Mesothelial cell of epicardium (in vitro differentiated cells): ENCODE data around the gene MFN2. TPM values are rescaled to one million over a fixed set of nuclear protein-coding genes. Genes with fewer than 3 reads are reported as not detected.

Source experiments
- DNase-seq, 2 experiments: peaks; one replicate each; pipeline ENCODE4 v3.0.0; 2021; ENCODE audit warnings: low spot score in 2 of 2; ENCODE audit not compliant: unreplicated experiment in 2 of 2
- H3K27ac Mint-ChIP-seq: 2 replicates; pipeline ENCODE4 v1.8.0; 2021; ENCODE audit warnings: mixed read lengths
- H3K27me3 Mint-ChIP-seq: 2 replicates; pipeline ENCODE4 v1.8.0; 2021; ENCODE audit warnings: low read depth, mixed read lengths
- H3K36me3 Mint-ChIP-seq: 2 replicates; pipeline ENCODE4 v1.8.0; 2021; ENCODE audit warnings: mixed read lengths
- H3K4me1 Mint-ChIP-seq: 2 replicates; pipeline ENCODE4 v1.8.0; 2021; ENCODE audit warnings: mixed read lengths
- H3K4me3 Mint-ChIP-seq: 2 replicates; pipeline ENCODE4 v1.8.0; 2021; ENCODE audit warnings: mild to moderate bottlenecking, moderate library complexity, mixed read lengths
- H3K9me3 Mint-ChIP-seq: 2 replicates; pipeline ENCODE4 v1.8.0; 2021; ENCODE audit warnings: mixed read lengths
- CTCF ChIP-seq: fragments of 200-600 bp; sonication (generic); IDR thresholded peaks from one replicate; pipeline ENCODE4 v1.5.0; 2021; ENCODE audit warnings: antibody characterized with exemption; ENCODE audit not compliant: unreplicated experiment
- microRNA-seq: library from miRNA; unstranded; fragments of <30 nt; microRNA quantifications from one replicate; pipeline ENCODE4 v1.2.0, GENCODE V29; 2021; ENCODE audit warnings: inconsistent platforms, mixed read lengths
- total RNA-seq: library from RNA; stranded (reverse); gene quantifications from 3 replicates; pipeline ENCODE4 v1.2.1, GENCODE V29; 2021

MFN2 gene
- total RNA-seq, 1 donor from 2014 or later: 53.7 TPM

GRCh38 chr1:12060500-12060899 is 80.3 kb downstream of the MFN2 start:
- H3K36me3 Mint-ChIP-seq: no peaks in the 10 kb centered on the region
- peaks cover 12% of the 10 kb centered on the region for H3K4me1 Mint-ChIP-seq
- H3K9me3 Mint-ChIP-seq: peaks cover 4% of the 10 kb centered on the region
- H3K27ac Mint-ChIP-seq: no peak overlapping the region
- H3K27me3 Mint-ChIP-seq: peaks cover 61% of the 10 kb centered on the region
- DNase-seq: no peak
- TF ChIP-seq CTCF: no peak
- no peak overlapping the region for H3K4me3 Mint-ChIP-seq

Small RNA genes within 50 kb of the gene (microRNA-seq; reads per million reads assigned to microRNA genes)
- 1.2 reads per million for gene MIR6729

Other genes with a start within 250 kb of the MFN2 start
- 25.8 to 29.4 TPM (median 29.0 TPM) in 3 replicates for gene AGTRAP, start 244.3 kb upstream of the MFN2 start, total RNA-seq
- gene C1orf167, start 218.3 kb upstream of the MFN2 start, total RNA-seq: 0.18 to 0.20 TPM in 2 of 3 replicates, not detected in the other
- 37.7 to 39.6 TPM (median 39.2 TPM) in 3 replicates for gene MTHFR, start 174.5 kb upstream of the MFN2 start, total RNA-seq
- 28.1 to 30.3 TPM (median 29.1 TPM) in 3 replicates for gene CLCN6, start 174.3 kb upstream of the MFN2 start, total RNA-seq
- not detected in 3 replicates for gene NPPA, start 132.7 kb upstream of the MFN2 start, total RNA-seq
- gene NPPB, start 121.5 kb upstream of the MFN2 start, total RNA-seq: 1.3 to 2.5 TPM (median 2.3 TPM) in 3 replicates
- 37.8 to 39.3 TPM (median 37.8 TPM) in 3 replicates for gene KIAA2013, start 54.0 kb upstream of the MFN2 start, total RNA-seq
- gene PLOD1, start 45.7 kb upstream of the MFN2 start, total RNA-seq: 198 to 206 TPM (median 203 TPM) in 3 replicates
- gene MIIP, start 39.1 kb downstream of the MFN2 start, total RNA-seq: 31.7 to 37.5 TPM (median 32.0 TPM) in 3 replicates
- gene TNFRSF8, start 82.9 kb downstream of the MFN2 start, total RNA-seq: 0.31 to 0.53 TPM (median 0.41 TPM) in 3 replicates
- 2.9 to 3.1 TPM (median 2.9 TPM) in 3 replicates for gene TNFRSF1B, start 186.5 kb downstream of the MFN2 start, total RNA-seq
- 71.6 to 77.8 TPM (median 77.4 TPM) in 3 replicates for gene VPS13D, start 249.6 kb downstream of the MFN2 start, total RNA-seq